Transverse colon (tissue), 4 donors: ENCODE measurements around the gene SECISBP2.

Experiments used
- EP300 ChIP-seq: sonication (generic); formaldehyde crosslinking; IDR thresholded peaks from one replicate; pipeline ENCODE4 v1.6.1; 2017; ENCODE audit warnings: antibody characterized with exemption, low read depth
- POLR2A ChIP-seq: fragments of 450-650 bp; IDR thresholded peaks from one replicate; pipeline ENCODE4 v1.6.1; 2016; ENCODE audit warnings: antibody characterized with exemption, mild to moderate bottlenecking, moderate library complexity
- POLR2AphosphoS5 ChIP-seq, 3 donors: sonication (generic); formaldehyde crosslinking; IDR thresholded peaks; one replicate each; pipeline ENCODE4 v1.6.1; 2016; ENCODE audit warnings: antibody characterized with exemption in 3 of 3
- TF ChIP-seq, protein P1 (sequence below), 5 experiments: fragments of 200-600 bp in 3 of 5; fragments of 450-650 bp in 2 of 5; sonication (generic) in 3 of 5; IDR thresholded peaks; 1 replicate in 2 of 5; 2 replicates in 3 of 5; pipeline ENCODE4 v1.5.1; 2016 to 2017; ENCODE audit warnings: antibody characterized with exemption in 5 of 5, inconsistent platforms in 3 of 5, mild to moderate bottlenecking in 2 of 5, moderate library complexity in 1 of 5

- TF ChIP-seq, protein P1, sequence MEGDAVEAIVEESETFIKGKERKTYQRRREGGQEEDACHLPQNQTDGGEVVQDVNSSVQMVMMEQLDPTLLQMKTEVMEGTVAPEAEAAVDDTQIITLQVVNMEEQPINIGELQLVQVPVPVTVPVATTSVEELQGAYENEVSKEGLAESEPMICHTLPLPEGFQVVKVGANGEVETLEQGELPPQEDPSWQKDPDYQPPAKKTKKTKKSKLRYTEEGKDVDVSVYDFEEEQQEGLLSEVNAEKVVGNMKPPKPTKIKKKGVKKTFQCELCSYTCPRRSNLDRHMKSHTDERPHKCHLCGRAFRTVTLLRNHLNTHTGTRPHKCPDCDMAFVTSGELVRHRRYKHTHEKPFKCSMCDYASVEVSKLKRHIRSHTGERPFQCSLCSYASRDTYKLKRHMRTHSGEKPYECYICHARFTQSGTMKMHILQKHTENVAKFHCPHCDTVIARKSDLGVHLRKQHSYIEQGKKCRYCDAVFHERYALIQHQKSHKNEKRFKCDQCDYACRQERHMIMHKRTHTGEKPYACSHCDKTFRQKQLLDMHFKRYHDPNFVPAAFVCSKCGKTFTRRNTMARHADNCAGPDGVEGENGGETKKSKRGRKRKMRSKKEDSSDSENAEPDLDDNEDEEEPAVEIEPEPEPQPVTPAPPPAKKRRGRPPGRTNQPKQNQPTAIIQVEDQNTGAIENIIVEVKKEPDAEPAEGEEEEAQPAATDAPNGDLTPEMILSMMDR (IDR thresholded peaks at IDR 0.05), result no peak
- TF ChIP-seq EP300, result no peak
- TF ChIP-seq POLR2AphosphoS5 (IDR thresholded peaks at IDR 0.05), result no peak
- TF ChIP-seq POLR2A, result no peak
These were observed 72.3 kb downstream of the SECISBP2 start for GRCh38 chr9:89390578-89391116.
